UCSD-AML1 (cell line): ENCODE results near the gene DOCK8.
"Not testable (repeated sequence)": the region's sequence is repeated elsewhere in the genome, so short reads cannot be mapped to it uniquely, and the experiment has no call there.

Experiments
- DNase-seq: peaks from one replicate; lab custom pipeline; 2025; ENCODE audit not compliant: unreplicated experiment; lab: John Stamatoyannopoulos, UW

Gene DOCK8

DNA sequence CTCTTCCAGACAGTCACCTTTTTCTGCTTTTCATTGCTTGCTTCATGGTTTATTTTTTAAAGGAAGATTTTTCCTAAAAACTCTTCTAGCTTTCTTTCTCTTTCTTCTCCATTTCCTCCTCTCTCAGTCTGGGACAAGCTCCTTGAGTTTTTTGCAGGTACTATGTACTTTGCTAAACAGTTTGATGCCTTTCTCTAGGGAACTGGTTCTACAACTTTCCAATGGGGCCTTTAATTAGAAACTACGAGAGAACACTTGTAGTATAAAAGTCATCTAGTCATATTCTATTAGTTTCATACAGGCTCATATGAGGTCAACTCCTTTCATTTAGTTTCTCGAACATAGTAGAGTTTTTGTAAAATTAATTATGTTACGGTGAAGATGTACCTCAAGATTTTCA is 189.6 kb downstream of the DOCK8 start:
- DNase-seq, result no peak

DNA sequence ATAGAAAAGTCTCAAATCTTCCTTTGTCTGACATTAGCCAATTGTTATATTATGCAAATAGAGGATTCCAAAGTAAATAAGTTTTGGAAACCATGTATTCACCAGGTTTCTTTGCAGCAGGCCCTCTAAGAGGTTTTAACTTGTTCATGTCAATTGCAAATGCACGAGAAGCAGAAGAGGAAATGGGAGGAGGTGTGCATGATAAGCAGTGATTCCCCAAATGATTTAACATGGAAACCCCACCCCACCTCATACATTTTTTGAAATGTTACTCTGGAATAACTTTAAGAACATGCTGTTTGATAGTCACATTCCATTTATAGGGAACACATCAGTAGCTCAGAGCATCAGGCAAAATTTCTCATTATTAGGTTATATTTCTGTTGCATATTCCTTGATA is 190.7 kb downstream of the DOCK8 start:
- no peak for DNase-seq

DNA sequence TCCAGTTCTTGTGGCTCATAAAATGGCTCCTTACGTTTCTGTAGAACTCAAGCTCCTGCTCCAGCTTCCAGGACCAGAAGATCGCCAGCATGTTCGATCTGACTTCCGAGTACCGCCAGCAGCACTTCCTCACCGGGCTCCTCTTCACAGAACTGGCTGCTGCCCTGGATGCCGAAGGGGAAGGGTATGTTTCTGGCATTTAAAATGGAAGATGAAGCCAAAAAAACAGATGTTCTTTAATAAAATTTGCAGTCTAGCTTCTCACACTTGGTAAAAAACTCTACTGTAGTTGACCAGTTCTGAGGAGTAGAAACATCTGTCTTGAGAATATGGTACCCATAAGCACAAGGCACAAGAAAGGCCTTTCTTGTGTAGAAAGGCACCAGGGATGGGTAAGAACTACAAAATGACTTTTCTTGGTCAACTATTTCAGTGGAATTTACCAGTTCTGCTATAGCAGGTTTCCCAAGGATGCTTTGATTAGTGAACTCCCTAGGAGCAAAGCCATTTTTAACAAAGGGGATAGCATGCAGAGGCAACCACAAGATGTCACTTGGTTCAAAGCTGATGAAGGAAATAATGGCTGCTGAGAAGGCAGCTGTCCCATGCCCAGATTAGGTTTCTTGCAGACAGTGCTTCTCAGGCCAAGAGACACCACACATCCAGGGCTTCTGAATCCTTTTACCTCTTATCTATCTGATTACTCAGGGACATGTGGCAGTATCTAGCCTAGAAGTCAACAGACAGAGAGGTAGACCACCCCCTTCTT is 192.4 kb downstream of the DOCK8 start:
- no peak for DNase-seq

DNA sequence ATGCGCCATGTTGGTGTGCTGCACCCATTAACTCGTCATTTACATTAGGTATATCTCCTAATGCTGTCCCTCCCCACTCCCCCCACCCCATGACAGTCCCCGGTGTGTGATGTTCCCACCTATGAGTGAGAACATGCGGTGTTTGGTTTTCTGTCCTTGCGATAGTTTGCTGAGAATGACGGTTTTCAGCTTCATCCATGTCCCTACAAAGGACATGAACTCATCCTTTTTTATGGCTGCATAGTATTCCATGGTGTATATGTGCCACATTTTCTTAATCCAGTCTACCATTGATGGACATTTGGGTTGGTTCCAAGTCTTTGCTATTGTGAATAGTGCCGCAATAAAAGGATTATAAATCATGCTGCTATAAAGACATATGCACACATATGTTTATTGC is 195.0 kb downstream of the DOCK8 start:
- DNase-seq, result not testable (repeated sequence)

DNA sequence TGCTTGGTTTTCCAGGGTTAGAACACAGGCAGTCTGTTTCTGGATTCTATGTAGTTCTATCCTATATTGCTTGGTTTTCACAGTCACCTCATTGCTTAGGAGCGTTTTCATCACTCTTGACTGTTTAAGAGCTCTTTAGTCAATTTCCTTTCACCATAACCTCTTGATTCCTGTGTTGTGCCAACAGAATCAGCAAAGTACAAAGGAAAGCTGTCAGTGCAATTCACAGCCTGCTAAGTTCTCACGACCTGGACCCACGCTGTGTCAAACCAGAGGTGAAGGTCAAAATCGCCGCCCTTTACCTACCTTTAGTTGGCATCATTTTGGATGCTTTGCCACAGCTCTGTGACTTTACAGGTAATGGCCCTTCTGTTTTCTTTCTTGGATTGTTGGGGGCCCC is 199.9 kb downstream of the DOCK8 start:
- no peak for DNase-seq

DNA sequence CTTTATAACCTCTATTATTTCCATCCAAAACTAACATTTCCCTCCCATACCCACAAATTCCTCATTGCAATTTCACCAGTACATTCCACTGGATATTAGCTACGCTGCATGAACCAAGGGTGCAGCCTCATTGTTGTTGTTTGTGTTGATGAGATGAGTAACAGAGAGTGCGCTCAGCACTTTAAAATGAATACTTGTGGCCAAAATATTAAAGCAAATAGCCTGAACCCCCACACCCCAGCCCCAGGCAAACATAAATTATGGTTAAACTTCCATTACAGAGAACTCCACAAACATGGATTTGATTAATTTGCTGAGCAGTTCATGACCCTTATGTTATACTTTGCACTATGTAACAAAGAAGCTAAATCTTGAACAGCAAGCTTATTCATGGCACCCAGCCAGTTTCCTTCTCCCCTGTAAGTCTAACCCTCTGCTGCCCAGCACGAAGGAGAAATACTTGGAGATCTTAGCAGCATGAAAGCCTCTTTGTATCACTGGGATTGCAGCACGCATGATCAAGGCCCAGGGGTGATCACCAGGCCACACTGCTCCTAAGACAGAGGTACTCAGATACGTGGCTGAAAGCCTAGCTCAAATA is 205.0 kb downstream of the DOCK8 start:
- no peak for DNase-seq

DNA sequence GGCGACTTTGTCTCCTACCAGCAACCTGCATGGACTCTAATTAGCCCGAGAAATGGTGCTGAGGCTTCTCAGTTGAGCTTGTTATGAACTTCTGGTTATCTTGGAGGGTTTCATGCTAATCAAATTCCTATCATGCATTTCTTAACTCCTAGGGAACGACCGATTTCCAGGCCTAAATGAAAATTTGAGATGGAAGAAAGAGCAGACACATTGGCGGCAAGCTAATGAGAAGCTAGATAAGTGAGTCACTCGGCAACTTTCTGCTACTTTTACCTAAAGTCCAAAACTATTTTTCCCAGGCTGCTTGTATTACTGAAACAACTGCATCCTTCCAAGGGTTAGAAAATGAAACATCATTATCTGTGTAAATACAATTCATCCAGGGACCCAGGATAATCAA is 207.2 kb downstream of the DOCK8 start:
- DNase-seq, result no peak

DNA sequence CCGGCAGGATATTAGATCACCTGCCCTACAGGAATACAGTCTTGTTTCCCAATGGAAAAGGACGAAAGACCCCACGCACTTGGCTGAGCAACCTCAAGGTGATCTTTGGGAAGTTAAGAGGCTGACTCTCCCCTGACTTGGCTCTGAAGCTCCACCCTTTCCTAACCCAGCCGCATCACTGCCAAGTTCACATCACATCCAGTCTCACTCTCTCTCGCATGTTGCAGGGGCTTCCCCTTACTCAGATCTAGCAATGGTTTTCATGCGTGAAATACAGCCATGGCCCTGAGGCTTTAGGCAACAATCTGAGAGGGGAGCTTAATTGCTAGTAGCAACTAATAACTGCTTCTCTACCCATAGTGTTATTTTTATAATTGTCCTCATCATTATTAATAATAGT is 211.6 kb downstream of the DOCK8 start:
- no peak for DNase-seq

DNA sequence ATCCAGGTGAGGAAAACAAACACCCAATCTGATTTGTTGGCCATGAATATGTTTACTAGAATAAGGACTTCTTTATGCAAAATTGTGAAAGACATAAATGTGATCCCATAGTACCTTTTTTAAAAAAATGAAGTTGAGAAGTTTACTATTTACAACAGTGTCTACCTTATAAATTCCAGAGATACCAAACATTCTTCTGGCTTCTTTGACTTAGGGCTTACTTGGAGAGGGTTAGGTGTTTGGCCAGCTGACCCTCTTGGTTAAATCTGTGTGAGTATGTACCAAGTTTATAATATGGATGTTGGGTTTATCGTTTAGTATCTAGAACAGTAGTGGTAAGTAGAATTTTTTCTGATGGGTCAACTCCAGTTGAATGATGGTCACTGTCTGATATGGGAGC is 212.3 kb downstream of the DOCK8 start:
- no peak for DNase-seq

DNA sequence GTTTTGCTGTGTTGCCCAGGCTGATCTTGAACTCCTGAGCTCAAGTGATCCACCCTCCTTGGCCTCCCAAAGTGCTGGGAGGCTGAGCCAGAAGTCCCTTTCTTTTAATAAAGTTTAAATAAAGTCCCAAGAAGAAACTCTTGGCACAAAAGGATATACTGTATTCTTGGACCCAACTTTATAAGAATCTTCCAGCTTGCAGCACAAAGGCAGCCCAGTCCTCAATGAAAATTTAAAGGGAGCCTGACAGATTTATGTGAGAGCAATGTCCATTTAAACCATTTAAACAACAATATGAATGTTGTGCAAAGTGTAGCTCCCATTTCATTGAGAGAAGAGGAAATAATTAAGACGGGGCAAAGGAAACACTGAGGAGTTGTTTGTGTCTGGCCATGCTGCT is 217.0 kb downstream of the DOCK8 start:
- DNase-seq, result no peak

DNA sequence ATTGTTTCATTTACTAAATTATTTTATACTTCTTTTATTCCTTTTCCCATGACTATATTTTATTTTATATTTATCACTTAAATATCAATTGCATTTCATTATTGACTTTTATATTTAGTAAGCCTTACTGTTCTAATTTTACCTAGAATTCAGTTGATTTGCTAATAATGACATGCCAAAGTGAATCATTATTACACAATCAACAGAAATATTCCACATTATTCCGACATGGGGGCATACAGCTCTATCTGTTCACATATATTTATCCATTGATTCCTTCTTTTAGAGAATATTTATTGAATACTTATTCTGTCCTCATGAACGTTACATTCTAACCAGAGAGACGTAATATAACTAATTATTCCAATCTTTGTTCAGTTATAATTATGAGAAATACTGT is 221.8 kb downstream of the DOCK8 start:
- DNase-seq, result no peak

DNA sequence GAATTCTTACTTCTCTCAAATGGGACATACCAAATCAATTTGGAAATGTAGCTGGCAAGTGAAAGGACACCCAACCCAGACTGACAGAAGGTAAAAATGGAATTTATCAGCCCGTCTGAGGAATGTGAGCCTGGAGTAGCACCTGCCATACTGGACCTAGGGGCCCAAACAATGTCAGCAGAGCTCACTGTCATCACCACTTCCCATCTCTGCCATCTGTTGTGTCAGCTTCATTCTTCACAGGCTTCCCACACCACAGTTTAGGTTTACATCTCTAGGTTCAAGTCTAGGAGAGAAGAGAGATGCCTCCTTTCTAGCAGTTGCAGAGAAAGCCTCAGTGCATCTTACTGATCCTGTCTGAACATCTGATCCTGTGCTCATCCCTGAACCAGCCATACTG is 222.4 kb downstream of the DOCK8 start:
- no peak for DNase-seq

DNA sequence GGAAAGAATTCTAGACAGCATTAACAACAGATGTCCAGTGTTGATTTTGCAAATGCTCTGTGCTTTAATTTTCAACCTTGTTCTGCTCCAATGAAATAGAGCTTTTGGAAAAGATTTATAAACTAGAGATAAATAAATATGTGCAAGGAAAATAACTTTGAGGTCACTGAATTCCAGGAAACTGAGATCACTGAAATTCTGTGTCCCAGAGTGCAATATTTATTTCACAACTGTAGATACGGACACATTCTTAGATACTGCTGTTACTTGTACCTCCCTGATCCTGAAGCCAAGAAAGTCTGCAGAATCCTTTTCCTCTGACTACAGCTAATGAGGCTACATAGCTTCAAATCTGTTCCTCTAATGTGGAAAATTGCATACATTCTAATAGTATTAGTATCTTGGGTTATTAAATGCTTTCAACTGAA is 222.9 kb downstream of the DOCK8 start:
- no peak for DNase-seq

DNA sequence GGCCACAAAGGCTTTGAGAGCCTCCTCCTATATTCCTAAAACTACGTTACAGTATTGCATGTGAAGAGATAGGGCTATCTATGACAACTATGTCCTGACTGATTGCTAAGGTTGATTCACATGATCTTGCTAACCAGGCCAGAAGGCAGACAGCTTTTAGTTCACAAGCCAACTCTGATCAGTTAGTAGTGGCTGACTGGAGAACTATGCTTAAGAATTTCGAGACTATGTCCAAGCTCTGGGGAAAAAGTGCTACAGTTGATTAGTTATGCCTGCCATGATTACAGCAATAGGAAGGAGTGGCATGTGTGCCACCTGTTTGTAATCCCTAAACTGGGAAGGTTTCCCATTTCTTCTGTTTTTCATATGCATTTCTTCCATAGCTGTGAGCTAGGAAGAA is 223.4 kb downstream of the DOCK8 start:
- DNase-seq, result no peak

DNA sequence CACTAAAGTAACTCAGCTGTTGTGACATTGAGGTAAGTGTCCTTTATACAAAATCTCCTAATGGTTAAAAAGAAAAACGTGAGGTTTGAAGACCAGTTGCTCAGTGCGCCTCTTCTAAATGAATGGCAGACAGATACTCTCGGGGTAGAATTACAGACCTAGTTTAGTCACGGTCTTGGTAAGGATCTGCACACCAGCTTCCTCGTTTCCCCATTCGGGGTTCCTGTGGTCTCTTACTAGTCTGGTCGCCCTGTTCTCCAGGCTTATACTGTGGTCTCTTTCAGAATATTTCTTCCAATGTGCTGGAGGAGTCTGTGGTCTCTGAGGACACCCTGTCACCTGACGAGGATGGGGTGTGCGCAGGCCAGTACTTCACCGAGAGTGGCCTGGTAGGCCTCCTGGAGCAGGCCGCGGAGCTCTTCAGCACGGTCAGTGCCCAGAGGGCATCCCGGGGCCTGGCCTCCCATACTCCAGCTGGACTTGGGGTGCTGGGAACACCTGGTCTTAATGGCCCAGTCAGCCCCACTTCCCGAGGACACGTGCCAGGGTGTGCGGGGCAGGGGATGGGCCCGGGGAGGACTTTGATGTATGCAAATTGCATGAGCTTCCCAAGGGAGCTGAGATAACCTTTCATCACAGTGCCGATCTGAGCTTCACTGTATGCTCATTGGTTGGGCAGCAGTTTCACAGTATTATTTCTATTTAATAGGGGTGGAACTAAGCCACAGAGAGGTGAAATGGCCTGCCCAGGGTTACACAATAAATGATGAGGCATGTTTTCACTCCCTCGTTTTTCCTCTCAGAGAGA is 224.5 kb downstream of the DOCK8 start:
- DNase-seq, result no peak

DNA sequence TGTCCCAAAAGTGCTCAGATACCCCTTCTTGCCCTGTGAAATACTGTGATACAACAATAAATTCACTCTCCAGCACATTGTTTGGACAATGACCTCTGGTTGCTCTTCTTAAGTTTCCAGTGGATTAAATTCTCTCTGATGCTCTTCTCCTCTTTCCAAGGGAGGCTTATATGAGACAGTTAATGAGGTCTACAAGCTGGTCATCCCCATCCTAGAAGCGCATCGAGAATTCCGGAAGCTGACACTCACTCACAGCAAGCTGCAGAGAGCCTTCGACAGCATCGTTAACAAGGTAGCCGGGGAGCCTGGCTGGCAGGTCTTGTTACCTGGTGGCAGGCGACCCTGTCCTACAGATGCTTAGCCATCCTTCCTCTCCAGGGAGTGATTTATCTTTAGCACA is 226.5 kb downstream of the DOCK8 start:
- no peak for DNase-seq

DNA sequence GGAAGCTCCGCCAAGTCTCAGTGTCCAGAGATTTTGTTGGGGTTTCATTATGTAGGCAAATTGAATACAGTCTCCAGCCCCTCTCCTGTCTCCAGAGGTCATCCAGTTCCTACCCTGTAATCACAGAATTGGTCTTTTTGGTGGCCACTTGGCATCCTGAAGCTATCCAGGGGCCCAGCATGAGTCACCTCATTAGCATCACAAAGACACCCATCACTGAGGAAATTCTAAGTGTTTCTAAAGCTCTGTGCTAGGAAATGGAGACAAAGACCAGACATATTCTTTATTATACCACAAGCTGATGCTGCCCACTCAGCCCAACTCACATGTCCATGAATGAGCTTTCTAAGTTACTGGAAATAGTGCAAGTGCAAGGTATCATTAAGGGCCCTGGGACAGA is 229.9 kb downstream of the DOCK8 start:
- DNase-seq, result no peak

DNA sequence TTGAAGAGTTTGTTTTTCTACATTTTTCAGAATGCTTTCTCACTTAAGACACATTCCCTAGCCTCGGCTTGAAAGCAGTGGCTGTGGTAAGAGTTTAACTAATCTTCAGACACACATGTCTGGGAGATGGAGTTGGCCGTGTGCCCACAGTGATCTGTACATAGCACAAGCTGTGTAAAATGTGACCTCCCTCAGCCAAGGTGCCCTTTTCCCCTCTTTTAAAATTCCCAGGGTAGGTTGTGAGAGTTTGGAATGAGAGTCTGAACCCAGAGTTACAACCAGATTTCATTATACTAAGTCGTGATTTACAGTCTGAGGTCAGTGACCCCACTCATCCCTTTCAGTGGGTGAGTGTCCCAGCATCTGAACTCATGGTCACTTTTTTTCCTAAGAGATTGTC is 230.4 kb downstream of the DOCK8 start:
- no peak for DNase-seq

DNA sequence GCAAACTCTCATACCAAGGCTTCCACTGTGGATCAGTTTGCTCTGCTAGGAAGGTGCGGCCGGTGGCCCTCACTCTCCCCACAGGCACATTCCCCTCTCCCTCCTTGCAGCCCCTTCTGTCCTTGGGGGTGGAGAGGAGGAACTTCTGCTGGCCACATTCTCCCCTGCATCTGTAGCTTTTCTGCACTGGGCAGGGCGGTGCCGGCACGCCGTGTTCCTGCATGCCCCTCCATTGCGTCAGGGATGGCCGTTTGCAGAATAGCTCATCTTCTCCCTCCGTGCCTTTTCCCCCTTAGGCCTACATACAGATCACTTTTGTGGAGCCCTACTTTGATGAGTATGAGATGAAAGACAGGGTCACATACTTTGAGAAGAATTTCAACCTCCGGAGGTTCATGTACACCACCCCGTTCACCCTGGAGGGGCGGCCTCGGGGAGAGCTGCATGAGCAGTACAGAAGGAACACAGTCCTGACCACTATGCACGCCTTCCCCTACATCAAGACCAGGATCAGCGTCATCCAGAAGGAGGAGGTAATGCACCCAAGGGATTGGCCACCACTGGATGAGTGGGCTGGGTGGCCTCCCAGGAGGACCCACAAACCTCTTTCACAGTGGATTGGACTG is 231.5 kb downstream of the DOCK8 start:
- no peak for DNase-seq

DNA sequence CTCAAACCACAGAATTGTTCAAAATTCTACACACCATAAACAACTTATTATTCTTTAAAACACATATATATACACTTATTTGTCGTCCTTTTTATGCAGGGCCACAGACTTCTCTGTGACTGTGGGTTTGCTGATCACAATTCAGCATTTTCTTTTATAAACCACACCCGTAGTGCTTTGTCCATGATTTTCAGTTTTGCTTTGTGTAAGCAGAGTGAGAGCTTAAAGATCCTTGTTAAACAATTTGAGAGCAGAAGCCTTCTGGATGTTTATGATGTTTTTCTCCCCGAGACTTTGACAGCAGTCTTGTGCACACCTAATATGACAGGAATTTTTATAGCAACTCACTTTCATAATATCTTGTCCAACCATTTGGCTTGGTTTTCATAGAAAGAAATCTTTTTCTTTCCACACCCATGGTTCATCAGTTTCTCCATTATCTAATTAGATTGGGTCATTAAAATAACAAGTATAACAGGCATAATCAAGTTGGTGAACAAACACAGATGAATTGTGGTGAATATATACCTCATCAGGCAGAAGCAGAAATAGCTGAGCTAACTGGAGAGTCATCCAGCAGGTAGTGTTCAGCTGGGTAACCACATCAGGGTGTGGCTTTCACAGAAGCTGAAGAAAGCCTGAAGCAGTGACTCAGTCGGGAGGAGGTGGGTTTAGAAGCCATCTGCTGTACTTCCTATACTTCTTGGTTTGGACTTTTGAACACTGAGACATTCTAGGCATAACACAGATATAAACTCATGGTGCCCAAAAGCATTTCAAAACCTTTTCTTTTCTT is 232.8 kb downstream of the DOCK8 start:
- no peak for DNase-seq

DNA sequence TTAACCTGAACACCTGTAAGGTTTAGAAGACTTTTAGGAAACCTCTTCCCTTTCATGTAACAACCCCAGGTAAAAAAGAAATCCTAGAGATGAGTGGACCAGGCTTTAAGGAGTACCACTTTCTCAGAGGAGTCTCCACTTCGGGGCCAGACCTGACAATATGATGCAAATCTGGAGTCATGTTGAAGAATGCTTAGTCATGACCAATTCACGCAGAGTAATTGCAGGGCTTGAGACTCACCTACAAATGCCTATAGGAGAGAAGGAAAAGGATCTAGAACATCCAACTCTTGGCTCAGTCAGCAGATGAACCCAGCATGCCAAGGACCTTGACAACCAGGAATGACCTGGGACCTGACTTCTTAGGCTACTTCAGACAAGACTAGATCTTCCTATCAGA is 235.4 kb downstream of the DOCK8 start:
- DNase-seq, result no peak
